ENCODE data around the gene FBXL7.

FBXL7 gene

DNA sequence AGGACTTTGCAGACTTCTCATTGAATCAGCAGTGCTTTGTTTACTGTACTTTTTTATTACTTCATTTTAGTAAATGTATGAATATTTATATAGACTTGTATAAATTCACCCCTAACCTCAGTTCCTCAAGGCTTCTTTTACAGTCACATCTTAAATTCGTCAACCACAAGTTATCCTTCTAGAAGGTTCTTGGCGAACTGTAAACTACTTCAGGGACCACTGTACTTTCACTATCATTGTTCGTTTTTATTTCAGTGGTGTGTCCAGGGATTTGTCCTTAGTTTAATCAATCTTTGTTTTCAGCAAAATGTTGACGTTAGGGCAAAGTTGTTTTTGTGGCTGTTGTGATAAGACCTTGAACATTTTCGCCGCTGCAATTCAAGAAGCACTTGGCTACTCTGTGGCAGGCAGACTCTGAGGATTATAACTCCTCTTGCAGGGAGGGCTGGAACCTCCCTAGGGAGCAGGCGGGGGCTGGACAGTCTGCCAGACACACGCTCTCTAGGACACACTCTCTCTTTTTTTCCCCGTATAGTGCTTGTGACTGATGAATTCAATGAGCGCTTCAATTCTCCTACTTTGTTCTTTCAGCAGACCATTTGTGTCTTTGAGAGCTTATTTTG lies 252.8 kb downstream of the FBXL7 start:
- TF ChIP-seq, protein P1, sequence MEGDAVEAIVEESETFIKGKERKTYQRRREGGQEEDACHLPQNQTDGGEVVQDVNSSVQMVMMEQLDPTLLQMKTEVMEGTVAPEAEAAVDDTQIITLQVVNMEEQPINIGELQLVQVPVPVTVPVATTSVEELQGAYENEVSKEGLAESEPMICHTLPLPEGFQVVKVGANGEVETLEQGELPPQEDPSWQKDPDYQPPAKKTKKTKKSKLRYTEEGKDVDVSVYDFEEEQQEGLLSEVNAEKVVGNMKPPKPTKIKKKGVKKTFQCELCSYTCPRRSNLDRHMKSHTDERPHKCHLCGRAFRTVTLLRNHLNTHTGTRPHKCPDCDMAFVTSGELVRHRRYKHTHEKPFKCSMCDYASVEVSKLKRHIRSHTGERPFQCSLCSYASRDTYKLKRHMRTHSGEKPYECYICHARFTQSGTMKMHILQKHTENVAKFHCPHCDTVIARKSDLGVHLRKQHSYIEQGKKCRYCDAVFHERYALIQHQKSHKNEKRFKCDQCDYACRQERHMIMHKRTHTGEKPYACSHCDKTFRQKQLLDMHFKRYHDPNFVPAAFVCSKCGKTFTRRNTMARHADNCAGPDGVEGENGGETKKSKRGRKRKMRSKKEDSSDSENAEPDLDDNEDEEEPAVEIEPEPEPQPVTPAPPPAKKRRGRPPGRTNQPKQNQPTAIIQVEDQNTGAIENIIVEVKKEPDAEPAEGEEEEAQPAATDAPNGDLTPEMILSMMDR (IDR thresholded peaks at IDR 0.05; ENCODE audit: low read depth, low read length), result no peak
- no peak for TF ChIP-seq EZH2phosphoT487 (IDR thresholded peaks at IDR 0.05; ENCODE audit: low read depth)

DNA sequence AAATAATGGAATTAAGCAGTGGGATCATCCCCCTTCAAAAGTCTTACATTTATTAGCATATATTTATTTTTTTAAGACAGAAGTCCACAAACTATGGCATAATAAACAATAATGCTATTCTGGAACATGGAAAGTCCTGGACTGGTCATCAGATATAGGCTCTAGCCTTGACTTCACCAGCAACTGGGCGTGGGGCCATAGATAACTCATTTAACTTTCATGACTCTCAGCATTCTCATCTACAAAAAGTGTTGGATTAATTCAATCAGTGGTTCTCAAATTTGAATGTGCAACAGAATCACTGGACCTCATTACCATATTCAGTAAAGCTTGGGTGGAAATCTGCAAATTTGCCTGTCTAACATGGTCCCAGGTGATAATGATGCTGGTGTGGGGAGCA lies 253.8 kb downstream of the FBXL7 start:
- Histone ChIP-seq H3K36me3 (replicated peaks; ENCODE audit: low read depth, low read length) (no peaks in the 10 kb centered on the region), H3K27me3 (ENCODE audit: low read depth, low read length) (no peaks in the 10 kb centered on the region), H4K20me1 (ENCODE audit: insufficient read depth, low read length) (no peaks in the 10 kb centered on the region), H3K27ac (ENCODE audit: low read length) (no peak overlapping the region), H3K9ac (ENCODE audit: low read length) (no peak overlapping the region), H3K4me1 (ENCODE audit: low read length) (no peaks in the 10 kb centered on the region), H3K9me3 (ENCODE audit: insufficient read depth, low read length) (no peaks in the 10 kb centered on the region), H2AFZ (ENCODE audit: low read depth, low read length) (no peak overlapping the region), H3K4me3 (ENCODE audit: low read length) (no peak overlapping the region), H3K79me2 (ENCODE audit: low read length) (no peaks in the 10 kb centered on the region), H3K4me2 (ENCODE audit: low read length) (no peak overlapping the region)
- TF ChIP-seq, protein P1 (IDR thresholded peaks at IDR 0.05; ENCODE audit: low read depth, low read length), result no peak
- TF ChIP-seq EZH2phosphoT487 (IDR thresholded peaks at IDR 0.05; ENCODE audit: low read depth), result no peak

More for the DNA sequence above, 252.8 kb downstream of the FBXL7 start:
- H2AFZ ChIP-seq (ENCODE audit: low read depth, low read length), result no peak overlapping the region
- H3K9me3 ChIP-seq (ENCODE audit: insufficient read depth, low read length), result no peaks in the 10 kb centered on the region
- no peak overlapping the region for H3K4me3 ChIP-seq (ENCODE audit: low read length)
- H3K9ac ChIP-seq (ENCODE audit: low read length), result no peak overlapping the region
- no peak overlapping the region for H3K27ac ChIP-seq (ENCODE audit: low read length)
- no peaks in the 10 kb centered on the region for H3K4me1 ChIP-seq (ENCODE audit: low read length)
- H4K20me1 ChIP-seq (ENCODE audit: insufficient read depth, low read length), result no peaks in the 10 kb centered on the region
- H3K4me2 ChIP-seq (ENCODE audit: low read length), result no peak overlapping the region
- no peaks in the 10 kb centered on the region for H3K79me2 ChIP-seq (ENCODE audit: low read length)
- H3K36me3 ChIP-seq (replicated peaks; ENCODE audit: low read depth, low read length), result no peaks in the 10 kb centered on the region
- H3K27me3 ChIP-seq (ENCODE audit: low read depth, low read length), result no peaks in the 10 kb centered on the region

DNA sequence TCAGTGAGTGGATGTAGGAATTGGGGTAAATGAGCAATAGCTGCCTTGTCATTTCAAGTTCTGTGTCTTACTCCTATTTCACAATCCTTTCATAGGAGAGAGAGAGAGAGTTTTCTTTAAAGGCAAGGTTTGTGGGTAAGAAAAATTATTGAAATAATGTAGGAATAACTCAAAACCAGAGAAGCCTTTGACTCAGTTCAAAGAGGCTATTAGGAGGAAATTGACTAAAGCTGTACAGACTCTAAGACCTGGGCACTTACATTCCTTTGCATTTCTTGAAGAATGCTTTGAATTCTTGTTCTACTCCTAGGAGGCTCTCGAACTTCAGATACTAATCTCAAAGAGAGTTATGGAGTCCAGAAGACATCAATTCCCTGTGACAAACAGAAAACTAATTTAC lies 257.1 kb downstream of the FBXL7 start:
- no peak overlapping the region for H2AFZ ChIP-seq (ENCODE audit: low read depth, low read length)
- no peaks in the 10 kb centered on the region for H3K4me1 ChIP-seq (ENCODE audit: low read length)
- no peak overlapping the region for H3K4me2 ChIP-seq (ENCODE audit: low read length)
- no peak overlapping the region for H3K4me3 ChIP-seq (ENCODE audit: low read length)
- no peaks in the 10 kb centered on the region for H3K36me3 ChIP-seq (replicated peaks; ENCODE audit: low read depth, low read length)
- H3K27me3 ChIP-seq (ENCODE audit: low read depth, low read length), result no peaks in the 10 kb centered on the region
- H3K9me3 ChIP-seq (ENCODE audit: insufficient read depth, low read length), result no peaks in the 10 kb centered on the region
- no peaks in the 10 kb centered on the region for H3K79me2 ChIP-seq (ENCODE audit: low read length)
- TF ChIP-seq, protein P1 (IDR thresholded peaks at IDR 0.05; ENCODE audit: low read depth, low read length), result no peak
- TF ChIP-seq EZH2phosphoT487 (IDR thresholded peaks at IDR 0.05; ENCODE audit: low read depth), result no peak
- H3K27ac ChIP-seq (ENCODE audit: low read length), result no peak overlapping the region
- H4K20me1 ChIP-seq (ENCODE audit: insufficient read depth, low read length), result no peaks in the 10 kb centered on the region
- H3K9ac ChIP-seq (ENCODE audit: low read length), result no peak overlapping the region

DNA sequence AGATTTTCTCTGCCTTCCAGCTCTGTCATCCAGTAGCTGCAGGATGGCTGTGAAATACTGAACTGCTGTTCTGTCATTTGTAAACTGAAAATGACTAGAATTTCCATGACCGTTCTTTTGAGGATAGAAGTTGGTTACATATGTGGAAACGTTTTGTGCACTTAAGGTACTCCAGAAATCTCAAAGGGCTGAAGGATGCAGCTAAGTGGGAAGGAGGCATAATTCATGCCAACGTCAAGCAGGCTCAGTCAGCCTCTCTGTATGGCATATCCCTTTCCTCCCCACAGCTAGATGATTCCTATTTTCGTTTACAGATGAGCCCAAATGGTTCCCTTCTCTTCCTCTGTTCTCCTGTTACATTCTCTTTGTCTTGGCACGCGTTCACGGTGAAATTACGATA lies 257.6 kb downstream of the FBXL7 start:
- Histone ChIP-seq H3K9ac (ENCODE audit: low read length) (no peak overlapping the region), H3K4me1 (ENCODE audit: low read length) (no peaks in the 10 kb centered on the region), H2AFZ (ENCODE audit: low read depth, low read length) (no peak overlapping the region), H3K27me3 (ENCODE audit: low read depth, low read length) (no peaks in the 10 kb centered on the region), H4K20me1 (ENCODE audit: insufficient read depth, low read length) (no peaks in the 10 kb centered on the region), H3K9me3 (ENCODE audit: insufficient read depth, low read length) (no peaks in the 10 kb centered on the region), H3K4me2 (ENCODE audit: low read length) (no peak overlapping the region), H3K79me2 (ENCODE audit: low read length) (no peaks in the 10 kb centered on the region), H3K36me3 (replicated peaks; ENCODE audit: low read depth, low read length) (no peaks in the 10 kb centered on the region), H3K4me3 (ENCODE audit: low read length) (no peak overlapping the region), H3K27ac (ENCODE audit: low read length) (no peak overlapping the region)
- TF ChIP-seq, protein P1 (IDR thresholded peaks at IDR 0.05; ENCODE audit: low read depth, low read length), result no peak
- no peak for TF ChIP-seq EZH2phosphoT487 (IDR thresholded peaks at IDR 0.05; ENCODE audit: low read depth)

Measured in OCI-LY3 (cell line).